AG09309 (cell line): Measurements from ENCODE around the gene THAP7.

ENCODE experiments used
- DNase-seq: peaks from one replicate; pipeline ENCODE4 v3.0.0-alpha.2; 2010; ENCODE audit warnings: low read depth
- H3K4me3 ChIP-seq: 2 replicates; pipeline ENCODE4 v1.5.1; 2011; ENCODE audit warnings: mild to moderate bottlenecking, low read depth, low read length, moderate library complexity; ENCODE audit not compliant: control insufficient read depth
- TF ChIP-seq, protein P1 (sequence below): IDR thresholded peaks from 2 replicates; pipeline ENCODE4 v1.5.1; 2011; ENCODE audit warnings: mild to moderate bottlenecking, low read depth, low read length, inconsistent platforms; ENCODE audit not compliant: insufficient read depth, control insufficient read depth; ENCODE audit errors: missing control alignments

THAP7 gene

DNA sequence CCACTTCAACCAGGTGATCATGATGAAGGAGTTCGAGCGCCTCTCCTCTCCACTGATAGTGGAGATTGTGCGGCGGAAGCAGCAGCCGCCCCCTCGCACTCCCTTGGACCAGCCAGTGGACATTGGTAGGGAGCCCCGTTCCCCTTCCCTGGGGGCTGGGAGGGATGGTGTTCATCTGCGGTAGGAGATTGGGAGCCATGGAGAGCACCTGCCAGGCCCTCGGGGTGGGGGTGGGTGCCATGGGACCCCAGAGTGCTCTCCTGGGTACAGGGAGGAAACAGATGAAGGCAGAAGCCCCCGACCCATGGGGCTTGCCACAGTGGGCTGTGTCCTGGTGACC, 7.0 kb downstream of the THAP7 start:
- DNase-seq: no peak
- TF ChIP-seq, protein P1, sequence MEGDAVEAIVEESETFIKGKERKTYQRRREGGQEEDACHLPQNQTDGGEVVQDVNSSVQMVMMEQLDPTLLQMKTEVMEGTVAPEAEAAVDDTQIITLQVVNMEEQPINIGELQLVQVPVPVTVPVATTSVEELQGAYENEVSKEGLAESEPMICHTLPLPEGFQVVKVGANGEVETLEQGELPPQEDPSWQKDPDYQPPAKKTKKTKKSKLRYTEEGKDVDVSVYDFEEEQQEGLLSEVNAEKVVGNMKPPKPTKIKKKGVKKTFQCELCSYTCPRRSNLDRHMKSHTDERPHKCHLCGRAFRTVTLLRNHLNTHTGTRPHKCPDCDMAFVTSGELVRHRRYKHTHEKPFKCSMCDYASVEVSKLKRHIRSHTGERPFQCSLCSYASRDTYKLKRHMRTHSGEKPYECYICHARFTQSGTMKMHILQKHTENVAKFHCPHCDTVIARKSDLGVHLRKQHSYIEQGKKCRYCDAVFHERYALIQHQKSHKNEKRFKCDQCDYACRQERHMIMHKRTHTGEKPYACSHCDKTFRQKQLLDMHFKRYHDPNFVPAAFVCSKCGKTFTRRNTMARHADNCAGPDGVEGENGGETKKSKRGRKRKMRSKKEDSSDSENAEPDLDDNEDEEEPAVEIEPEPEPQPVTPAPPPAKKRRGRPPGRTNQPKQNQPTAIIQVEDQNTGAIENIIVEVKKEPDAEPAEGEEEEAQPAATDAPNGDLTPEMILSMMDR: no peak
- no peak overlapping the region for H3K4me3 ChIP-seq

DNA sequence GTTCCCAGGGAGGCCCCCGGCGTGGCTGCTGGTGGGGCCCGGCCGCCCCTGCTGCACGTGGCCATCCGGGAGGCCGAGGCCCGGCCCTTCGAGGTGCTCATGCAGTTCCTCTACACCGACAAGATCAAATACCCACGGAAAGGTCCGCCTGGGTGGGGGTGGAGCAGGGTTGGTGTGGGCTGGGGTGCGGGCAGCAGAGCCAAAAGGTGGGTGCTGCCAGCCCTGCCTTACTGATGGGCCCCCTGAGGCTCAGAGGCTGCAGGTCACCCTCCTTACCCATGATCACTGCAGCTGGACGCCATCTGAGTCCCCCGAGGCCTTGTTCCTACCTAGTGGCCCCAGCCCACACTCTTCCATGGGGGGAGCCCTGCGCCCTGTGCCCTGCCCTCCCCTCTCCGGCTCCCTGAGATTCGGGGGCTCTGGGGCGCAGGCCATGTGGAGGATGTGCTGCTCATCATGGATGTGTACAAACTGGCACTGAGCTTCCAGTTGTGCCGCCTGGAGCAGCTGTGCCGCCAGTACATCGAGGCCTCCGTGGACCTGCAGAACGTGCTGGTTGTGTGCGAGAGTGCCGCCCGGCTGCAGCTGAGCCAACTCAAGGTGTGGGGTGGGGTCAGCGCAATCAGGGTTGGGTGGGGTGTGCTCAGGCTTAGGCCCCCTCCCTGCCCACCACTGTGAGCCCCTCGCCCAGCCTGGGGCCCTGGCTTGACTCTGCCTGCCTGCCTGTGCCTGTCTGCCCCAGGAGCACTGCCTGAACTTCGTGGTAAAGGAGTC, 7.6 kb downstream of the THAP7 start:
- no peak overlapping the region for H3K4me3 ChIP-seq
- TF ChIP-seq, protein P1: no peak
- DNase-seq: no peak

DNA sequence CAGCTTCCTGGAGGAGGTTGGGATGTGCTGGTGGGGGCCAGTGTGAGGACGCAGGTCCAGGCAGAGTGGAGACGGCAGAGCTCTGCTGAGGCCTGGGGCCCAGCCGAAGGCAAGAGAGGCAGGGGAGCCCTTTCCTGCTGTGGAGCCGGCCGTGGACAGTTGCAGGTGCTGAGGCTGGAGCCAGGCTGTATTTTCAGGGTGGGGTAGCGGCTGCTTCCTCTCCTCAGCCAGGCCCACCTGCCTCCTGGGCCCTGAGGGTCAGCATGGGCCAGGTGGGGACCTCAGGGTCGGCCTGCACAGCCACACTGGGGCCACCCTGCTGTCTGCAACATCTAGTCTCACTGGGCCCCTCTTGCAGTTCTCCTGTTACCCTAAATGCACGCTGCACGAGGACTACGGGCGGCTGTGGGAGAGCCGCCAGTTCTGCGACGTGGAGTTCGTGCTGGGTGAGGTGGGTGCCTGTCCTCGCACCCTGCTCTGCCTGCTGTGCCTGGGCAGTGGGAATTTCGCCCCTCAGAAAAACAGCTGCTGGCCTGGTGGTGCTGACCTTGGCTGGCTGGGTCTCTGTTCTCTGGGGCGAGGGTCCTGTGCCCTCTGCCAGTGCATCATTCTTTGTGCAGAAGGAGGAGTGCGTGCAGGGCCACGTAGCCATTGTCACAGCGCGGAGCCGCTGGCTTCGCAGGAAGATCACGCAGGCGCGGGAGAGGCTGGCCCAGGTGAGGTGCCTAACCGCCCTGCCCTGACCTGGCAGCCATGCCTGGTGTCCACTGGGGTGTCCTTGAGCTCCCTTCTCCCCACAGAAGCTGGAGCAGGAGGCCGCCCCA, 8.4 kb downstream of the THAP7 start:
- DNase-seq: no peak
- H3K4me3 ChIP-seq: no peak overlapping the region
- TF ChIP-seq, protein P1: no peak

DNA sequence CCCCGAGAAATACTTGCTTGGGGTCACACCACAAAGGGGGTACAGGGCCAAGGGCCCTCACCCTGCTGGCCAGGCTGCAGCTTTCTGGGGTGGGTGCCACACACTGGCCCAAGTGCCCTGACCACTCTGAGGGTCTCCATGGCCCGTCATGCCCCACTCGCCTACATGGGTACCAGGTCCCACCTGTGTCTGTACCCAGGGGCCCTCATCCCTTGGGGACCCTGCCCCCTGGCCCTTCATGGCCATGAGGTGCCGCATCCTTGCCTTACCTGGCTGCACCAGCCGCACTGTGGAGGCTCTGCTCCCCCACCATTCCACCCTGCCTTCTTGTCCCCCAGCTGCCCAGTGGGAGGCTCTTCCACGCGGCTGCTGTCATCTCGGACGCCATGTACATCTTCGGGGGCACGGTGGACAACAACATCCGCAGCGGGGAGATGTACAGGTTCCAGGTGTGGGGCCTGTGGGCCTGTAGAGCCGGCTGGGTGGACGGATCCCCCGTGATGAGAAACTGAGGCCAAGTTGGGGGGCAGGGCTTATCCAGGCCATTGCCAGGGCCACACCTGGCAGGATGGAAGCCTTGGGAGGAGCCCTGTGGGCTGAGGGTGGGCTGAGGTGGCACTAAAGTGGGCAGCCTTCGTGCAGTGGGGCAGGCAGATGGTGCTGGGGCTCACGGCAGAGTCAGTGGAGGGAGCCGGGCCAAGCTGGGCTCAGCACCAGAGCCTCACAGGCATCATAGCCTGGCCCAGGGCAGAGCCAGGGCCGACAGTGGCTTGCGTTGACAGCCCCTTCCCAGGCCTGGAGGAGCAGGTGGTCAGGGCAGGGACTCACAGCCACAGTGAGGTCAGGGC, 9.2 kb downstream of the THAP7 start:
- H3K4me3 ChIP-seq: no peak overlapping the region
- DNase-seq: no peak
- TF ChIP-seq, protein P1: no peak

DNA sequence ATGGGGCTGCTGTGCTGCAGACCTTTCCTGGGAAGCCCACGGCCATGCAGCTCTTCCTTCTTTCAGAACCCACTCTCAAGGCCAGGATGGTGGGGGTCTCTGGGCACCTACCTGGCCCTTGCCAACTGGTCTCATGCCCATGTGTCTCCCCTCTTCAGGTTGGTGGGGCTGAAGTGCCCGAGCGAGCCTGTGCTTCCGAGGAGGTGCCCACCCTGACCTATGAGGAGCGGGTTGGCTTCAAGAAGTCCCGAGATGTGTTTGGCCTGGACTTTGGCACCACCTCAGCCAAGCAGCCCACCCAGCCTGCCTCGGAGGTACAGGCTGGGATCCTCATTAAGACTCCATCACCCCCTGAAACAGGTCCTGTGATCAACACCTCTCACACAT, 9.9 kb downstream of the THAP7 start:
- no peak for DNase-seq
- H3K4me3 ChIP-seq: no peak overlapping the region
- TF ChIP-seq, protein P1: no peak

DNA sequence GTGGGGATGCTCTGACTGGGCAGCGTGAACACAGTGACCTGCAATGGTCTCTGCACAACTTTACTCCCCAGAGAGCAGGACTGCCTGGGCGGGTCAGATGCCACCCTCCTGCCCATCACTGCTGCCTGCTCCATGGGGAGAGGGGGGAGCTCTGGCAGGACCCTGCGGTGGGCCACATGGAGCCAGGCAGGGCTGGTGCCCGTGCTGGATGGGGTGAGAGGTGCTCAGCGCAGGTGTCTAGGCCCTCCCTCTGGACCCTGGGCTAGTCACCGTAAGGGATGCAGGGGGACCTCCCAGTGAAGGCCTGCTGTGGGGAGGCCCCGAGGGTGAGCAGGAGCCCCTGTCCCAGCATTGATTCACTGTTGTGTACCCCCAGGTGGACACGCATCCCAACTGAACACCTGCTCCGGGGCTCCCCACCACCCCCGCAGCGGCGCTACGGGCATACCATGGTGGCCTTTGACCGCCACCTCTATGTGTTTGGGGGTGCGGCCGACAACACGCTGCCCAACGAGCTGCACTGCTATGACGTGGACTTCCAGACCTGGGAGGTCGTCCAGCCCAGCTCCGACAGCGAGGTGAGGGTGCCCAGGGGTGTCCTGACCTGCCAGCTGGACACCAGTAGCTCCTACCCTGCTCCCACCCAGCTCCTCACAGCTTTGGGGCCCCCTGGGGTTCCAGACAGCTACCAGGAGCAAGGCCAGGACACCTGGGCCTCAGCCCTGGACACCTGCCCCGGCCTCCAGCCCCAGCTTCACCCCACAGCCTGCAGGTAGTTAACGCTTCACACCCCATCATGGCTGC, 10.5 kb downstream of the THAP7 start:
- TF ChIP-seq, protein P1: no peak
- no peak for DNase-seq
- no peak overlapping the region for H3K4me3 ChIP-seq
